GM12872 (cell line): ENCODE results near the gene CACNA2D2.

Source experiments
- TF ChIP-seq, protein P1 (sequence below): IDR thresholded peaks from 3 replicates; pipeline ENCODE4 v1.5.1; 2011; ENCODE audit warnings: low read depth, mild to moderate bottlenecking, low read length, moderate library complexity; ENCODE audit not compliant: insufficient read depth

CACNA2D2 gene

DNA sequence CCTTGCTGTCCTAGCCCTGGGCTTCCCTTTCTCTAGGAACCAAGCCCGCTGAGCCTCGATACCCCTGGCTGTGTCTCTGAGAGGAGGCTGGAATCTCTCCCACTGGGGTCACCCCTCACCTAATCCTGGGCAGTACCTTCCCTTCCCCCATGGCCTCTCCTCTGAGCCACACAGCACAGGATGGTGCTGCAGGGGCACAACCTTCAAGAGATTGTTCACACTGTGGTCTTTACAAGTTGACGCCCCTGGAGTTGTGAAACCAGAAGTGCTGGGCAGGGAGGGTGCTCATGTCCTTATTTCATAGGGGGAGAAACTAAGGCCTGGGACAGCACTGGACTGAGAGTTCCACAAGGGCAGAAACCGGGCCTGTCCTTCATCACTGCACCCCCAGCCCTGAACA, 73.2 kb downstream of the CACNA2D2 start:
- TF ChIP-seq, protein P1, sequence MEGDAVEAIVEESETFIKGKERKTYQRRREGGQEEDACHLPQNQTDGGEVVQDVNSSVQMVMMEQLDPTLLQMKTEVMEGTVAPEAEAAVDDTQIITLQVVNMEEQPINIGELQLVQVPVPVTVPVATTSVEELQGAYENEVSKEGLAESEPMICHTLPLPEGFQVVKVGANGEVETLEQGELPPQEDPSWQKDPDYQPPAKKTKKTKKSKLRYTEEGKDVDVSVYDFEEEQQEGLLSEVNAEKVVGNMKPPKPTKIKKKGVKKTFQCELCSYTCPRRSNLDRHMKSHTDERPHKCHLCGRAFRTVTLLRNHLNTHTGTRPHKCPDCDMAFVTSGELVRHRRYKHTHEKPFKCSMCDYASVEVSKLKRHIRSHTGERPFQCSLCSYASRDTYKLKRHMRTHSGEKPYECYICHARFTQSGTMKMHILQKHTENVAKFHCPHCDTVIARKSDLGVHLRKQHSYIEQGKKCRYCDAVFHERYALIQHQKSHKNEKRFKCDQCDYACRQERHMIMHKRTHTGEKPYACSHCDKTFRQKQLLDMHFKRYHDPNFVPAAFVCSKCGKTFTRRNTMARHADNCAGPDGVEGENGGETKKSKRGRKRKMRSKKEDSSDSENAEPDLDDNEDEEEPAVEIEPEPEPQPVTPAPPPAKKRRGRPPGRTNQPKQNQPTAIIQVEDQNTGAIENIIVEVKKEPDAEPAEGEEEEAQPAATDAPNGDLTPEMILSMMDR, result no peak

DNA sequence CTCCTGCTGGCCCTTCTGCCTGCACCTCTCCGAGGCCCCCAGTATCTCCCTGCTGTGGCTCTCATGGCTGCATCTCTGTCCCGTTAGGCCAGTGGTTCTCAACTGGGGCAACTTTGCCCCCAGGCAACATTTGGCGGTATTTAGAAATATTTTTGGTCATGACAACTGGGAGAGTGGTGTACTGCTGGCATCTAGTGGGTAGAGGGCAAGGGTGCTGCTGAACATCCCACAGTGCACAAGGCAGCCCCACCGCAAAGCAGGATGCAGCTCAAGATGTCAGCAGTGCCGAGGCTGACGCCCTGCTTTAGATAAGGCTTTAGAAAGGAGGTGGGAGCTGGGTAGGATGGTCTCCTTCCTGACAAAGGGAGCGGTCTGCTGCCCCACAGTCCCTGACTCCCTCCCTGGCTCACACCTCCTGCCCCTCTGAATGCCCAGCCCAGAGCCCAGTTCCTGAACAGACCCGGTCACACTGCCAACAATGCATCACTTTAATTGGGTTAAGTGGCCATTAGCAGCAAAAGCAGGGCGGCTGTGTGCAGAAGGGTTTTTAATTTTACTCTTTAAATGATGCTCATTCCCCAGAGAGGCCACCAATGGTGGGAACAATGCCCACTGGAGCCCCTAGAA, 75.3 kb downstream of the CACNA2D2 start:
- TF ChIP-seq, protein P1, result no peak

DNA sequence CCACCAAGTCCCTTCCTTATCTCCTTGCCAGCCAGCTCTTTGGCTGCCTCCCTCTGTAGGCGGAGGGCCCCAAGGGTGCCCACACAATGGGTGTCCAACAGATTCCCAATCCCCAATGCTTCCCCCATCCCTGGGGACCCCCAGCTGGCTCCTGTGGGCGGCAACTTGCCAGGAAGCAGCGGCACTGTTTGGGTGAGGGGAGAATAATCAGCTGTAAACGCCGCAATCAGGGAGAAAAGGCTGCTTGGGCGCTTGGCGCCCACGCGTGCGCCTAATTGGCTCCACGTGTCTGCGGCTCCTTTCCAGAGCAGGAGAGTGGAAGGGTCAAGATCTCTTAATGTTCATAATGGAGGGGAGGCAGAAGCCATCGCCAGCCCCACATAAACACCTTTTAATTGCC, 76.2 kb downstream of the CACNA2D2 start:
- TF ChIP-seq, protein P1, result no peak

DNA sequence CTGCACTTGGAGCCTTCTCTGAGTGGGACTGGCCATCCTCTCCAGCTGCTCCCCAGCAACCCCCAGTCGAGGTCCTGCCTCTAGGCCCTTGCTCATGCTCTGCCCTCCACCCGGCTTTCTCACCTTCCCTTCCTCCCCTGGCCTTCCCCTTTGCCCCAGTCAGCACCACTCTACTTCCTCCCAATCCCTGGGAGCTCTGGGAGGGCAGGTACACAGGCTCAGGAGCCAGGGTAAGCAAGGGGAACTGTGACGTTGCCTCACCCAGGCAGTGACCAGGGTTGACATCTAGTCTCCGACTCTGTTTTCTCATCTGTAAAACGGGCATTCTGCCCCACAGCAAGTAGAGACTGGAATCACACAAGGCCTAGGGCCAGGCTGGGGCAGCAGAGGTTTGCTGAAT, 77.5 kb downstream of the CACNA2D2 start:
- TF ChIP-seq, protein P1, result no peak

DNA sequence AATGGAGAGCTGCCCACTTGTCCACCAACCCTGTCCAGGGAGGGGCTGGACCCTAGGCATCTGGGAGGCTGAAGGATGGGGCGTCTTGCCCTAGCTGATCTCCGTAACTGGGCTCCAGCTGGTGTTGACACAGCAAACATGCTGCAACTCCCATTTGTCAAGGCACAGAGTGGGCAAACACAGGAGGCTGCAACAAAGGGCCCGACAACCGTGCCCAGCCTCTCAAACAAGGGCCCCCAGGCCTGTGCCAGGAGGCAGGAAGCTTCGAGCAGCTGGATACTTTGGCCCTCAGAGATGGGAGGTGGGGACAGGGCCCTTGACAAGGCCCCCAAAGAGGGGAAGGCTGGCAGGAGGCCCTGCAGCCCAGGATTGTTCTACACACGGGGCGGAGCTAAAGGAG, 79.9 kb downstream of the CACNA2D2 start:
- TF ChIP-seq, protein P1, result no peak

DNA sequence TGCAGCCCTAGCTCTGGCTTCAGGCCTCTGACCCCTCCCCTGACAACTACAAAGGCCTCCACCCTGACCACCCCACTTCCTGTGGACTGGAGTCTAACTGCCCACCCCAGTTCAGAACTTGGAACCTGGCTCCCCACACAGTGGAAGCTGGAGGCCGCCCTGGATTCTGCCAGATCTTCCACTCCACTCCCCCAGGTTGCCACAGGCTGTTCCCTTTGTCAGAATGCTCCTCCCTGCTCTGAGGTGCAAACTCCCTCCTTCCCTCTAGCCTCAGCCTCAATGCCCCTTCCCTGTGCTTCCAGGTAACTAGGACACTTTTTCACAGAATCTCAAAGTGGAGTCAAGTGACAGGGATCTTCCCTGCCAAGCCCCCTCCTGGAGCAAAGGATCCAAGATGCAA, 81.3 kb downstream of the CACNA2D2 start:
- TF ChIP-seq, protein P1, result no peak

DNA sequence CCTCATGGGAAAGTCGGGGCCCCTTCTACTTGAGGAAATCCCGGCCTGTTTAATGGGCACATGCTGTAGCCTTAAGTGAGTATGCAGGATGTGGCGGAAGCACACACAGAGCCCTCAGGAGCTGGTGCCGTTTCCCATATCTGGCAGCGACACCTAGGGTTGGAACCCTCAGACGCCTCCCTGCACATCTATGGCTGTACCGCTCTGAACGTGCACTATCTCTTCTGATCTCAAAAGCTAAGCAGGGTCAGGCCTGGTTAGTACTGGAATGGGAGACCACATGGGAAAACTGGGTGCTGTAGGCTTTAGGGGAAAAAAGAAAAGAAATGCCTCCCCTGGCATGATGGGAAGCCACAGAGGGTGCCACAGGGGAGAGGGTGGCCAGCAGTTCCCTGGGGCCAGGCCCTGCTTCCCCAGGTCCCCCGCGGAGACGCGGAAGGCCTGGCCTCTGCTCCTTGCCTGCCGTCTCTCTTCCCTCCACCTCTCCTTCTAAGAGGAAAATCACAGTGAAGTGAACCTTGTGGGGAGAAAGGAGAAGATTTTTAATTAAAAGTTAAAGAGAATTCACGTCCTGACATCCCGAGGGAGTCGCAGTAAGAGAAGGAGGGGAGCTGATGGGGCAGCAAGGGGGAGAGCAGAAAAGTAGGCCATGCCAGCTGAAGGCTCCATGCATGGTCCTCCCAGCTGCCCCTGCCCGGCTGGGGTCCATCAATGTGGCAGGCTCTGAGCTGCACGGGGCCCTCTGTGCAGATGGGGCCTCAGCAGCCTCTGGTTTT, 83.7 kb downstream of the CACNA2D2 start:
- TF ChIP-seq, protein P1, result no peak
